H9 (cell line): ENCODE measurements around the gene NUP98. TPM values are rescaled to one million over a fixed set of nuclear protein-coding genes. Genes with fewer than 3 reads are reported as not detected.

Experiments used
- DNase-seq: peaks from one replicate; pipeline ENCODE4 v3.0.0-alpha.2; 2017
- H2AFZ ChIP-seq: one replicate; pipeline ENCODE4 v1.6.1; 2013; ENCODE audit warnings: mild to moderate bottlenecking, low read length, control low read depth, moderate library complexity
- H2AK5ac ChIP-seq: 2 replicates; pipeline ENCODE4 v1.6.1; 2013; ENCODE audit warnings: low read length, control low read depth, mixed read lengths; ENCODE audit not compliant: insufficient read length
- H2BK120ac ChIP-seq: one replicate; pipeline ENCODE4 v1.6.1; 2013; ENCODE audit warnings: low read depth, mild to moderate bottlenecking, low read length, control low read depth, inconsistent platforms; ENCODE audit not compliant: poor library complexity, severe bottlenecking
- H2BK12ac ChIP-seq: 2 replicates; pipeline ENCODE4 v1.6.1; 2013; ENCODE audit warnings: low read length, control low read depth, mixed read lengths, low read depth; ENCODE audit not compliant: insufficient read length
- H2BK15ac ChIP-seq: 2 replicates; pipeline ENCODE4 v1.6.1; 2013; ENCODE audit warnings: low read depth, low read length, control low read depth
- H2BK20ac ChIP-seq: one replicate; pipeline ENCODE4 v1.6.1; 2013; ENCODE audit warnings: low read depth, mild to moderate bottlenecking, low read length, control low read depth, inconsistent platforms; ENCODE audit not compliant: poor library complexity, severe bottlenecking
- H2BK5ac ChIP-seq: 2 replicates; pipeline ENCODE4 v1.6.1; 2013; ENCODE audit warnings: low read length, control low read depth, mixed read lengths; ENCODE audit not compliant: insufficient read length
- H3K14ac ChIP-seq: 2 replicates; pipeline ENCODE4 v1.6.1; 2013; ENCODE audit warnings: low read length, control low read depth; ENCODE audit not compliant: insufficient read depth
- H3K18ac ChIP-seq: 2 replicates; pipeline ENCODE4 v1.6.1; 2013; ENCODE audit warnings: low read depth, mild to moderate bottlenecking, mixed read lengths, low read length, control low read depth; ENCODE audit not compliant: insufficient read length
- H3K23ac ChIP-seq: 2 replicates; pipeline ENCODE4 v1.6.1; 2013; ENCODE audit warnings: low read length, control low read depth, mixed read lengths, low read depth; ENCODE audit not compliant: insufficient read length
- H3K23me2 ChIP-seq: 2 replicates; pipeline ENCODE4 v1.6.1; 2013; ENCODE audit warnings: low read depth, mild to moderate bottlenecking, mixed read lengths, low read length, control low read depth; ENCODE audit not compliant: insufficient read length, poor library complexity, severe bottlenecking
- H3K27ac ChIP-seq: 2 replicates; pipeline ENCODE4 v1.5.1; 2013; ENCODE audit warnings: low read length, control low read depth, mixed read lengths, low read depth; ENCODE audit not compliant: insufficient read length
- H3K27me3 ChIP-seq: 2 replicates; pipeline ENCODE4 v1.6.1; 2013; ENCODE audit warnings: low read length, control low read depth, inconsistent platforms; ENCODE audit not compliant: insufficient read depth
- H3K4ac ChIP-seq: 2 replicates; pipeline ENCODE4 v1.6.1; 2013; ENCODE audit warnings: low read depth, mild to moderate bottlenecking, control low read depth, inconsistent platforms, low read length, moderate library complexity
- H3K4me1 ChIP-seq: 2 replicates; pipeline ENCODE4 v1.6.1; 2013; ENCODE audit warnings: low read length, control low read depth, inconsistent platforms; ENCODE audit not compliant: insufficient read depth
- H3K4me2 ChIP-seq: 2 replicates; pipeline ENCODE4 v1.6.1; 2013; ENCODE audit warnings: low read length, control low read depth, mixed read lengths; ENCODE audit not compliant: insufficient read length, insufficient read depth
- H3K56ac ChIP-seq: 2 replicates; pipeline ENCODE4 v1.6.1; 2013; ENCODE audit warnings: low read depth, mild to moderate bottlenecking, mixed read lengths, low read length, control low read depth; ENCODE audit not compliant: insufficient read length
- H3K79me1 ChIP-seq: 2 replicates; pipeline ENCODE4 v1.6.1; 2013; ENCODE audit warnings: low read depth, mild to moderate bottlenecking, moderate library complexity, low read length, control low read depth, inconsistent platforms; ENCODE audit not compliant: insufficient read depth, poor library complexity, severe bottlenecking
- H3K79me2 ChIP-seq: 2 replicates; pipeline ENCODE4 v1.6.1; 2013; ENCODE audit warnings: low read length, control low read depth, inconsistent platforms; ENCODE audit not compliant: insufficient read depth
- H3K9ac ChIP-seq: 2 replicates; pipeline ENCODE4 v1.6.1; 2013; ENCODE audit warnings: low read length, control low read depth, mixed read lengths; ENCODE audit not compliant: insufficient read length; ENCODE audit errors: extremely low read depth
- H3K9me3 ChIP-seq: one replicate; pipeline ENCODE4 v1.6.1; 2013; ENCODE audit warnings: low read depth, low read length, inconsistent platforms; ENCODE audit not compliant: control insufficient read depth
- H3T11ph ChIP-seq: one replicate; pipeline ENCODE4 v1.6.1; 2013; ENCODE audit warnings: mild to moderate bottlenecking, low read length, control low read depth, inconsistent platforms
- H4K20me1 ChIP-seq: one replicate; pipeline ENCODE4 v1.6.1; 2013; ENCODE audit not compliant: control insufficient read depth, insufficient read length, insufficient read depth
- H4K5ac ChIP-seq: 2 replicates; pipeline ENCODE4 v1.6.1; 2013; ENCODE audit warnings: low read depth, mild to moderate bottlenecking, mixed read lengths, low read length, control low read depth; ENCODE audit not compliant: insufficient read length
- H4K8ac ChIP-seq: replicated peaks from 2 replicates; pipeline ENCODE4 v1.6.1; 2013; ENCODE audit warnings: low read length, control low read depth, mixed read lengths, low read depth; ENCODE audit not compliant: insufficient read length
- H4K91ac ChIP-seq: 2 replicates; pipeline ENCODE4 v1.6.1; 2013; ENCODE audit warnings: low read depth, mild to moderate bottlenecking, moderate library complexity, mixed read lengths, low read length, control low read depth; ENCODE audit not compliant: insufficient read length
- H3K27ac Mint-ChIP-seq, 3 experiments: 2 replicates in 2 of 3; 3 replicates in 1 of 3; pipeline ENCODE4 v1.8.0; 2020 to 2021; ENCODE audit warnings: mixed read lengths in 3 of 3, mild to moderate bottlenecking in 1 of 3, moderate library complexity in 1 of 3
- H3K27me3 Mint-ChIP-seq: 2 replicates; pipeline ENCODE4 v1.8.0; 2021; ENCODE audit warnings: low read depth, mild to moderate bottlenecking, moderate library complexity, mixed read lengths
- H3K36me3 Mint-ChIP-seq, 3 experiments: 2 replicates in 2 of 3; 3 replicates in 1 of 3; pipeline ENCODE4 v1.8.0; 2020 to 2021; ENCODE audit warnings: low read depth in 3 of 3, mixed read lengths in 3 of 3; ENCODE audit not compliant: insufficient read depth in 1 of 3
- H3K4me1 Mint-ChIP-seq, 2 experiments: 2 replicates each; pipeline ENCODE4 v1.8.0; 2020; ENCODE audit warnings: mixed read lengths in 2 of 2
- H3K4me3 Mint-ChIP-seq, 2 experiments: 2 replicates in 1 of 2; 3 replicates in 1 of 2; pipeline ENCODE4 v1.8.0; 2020 to 2021; ENCODE audit warnings: mild to moderate bottlenecking in 2 of 2, mixed read lengths in 2 of 2, moderate library complexity in 1 of 2
- H3K9me3 Mint-ChIP-seq, 2 experiments: 2 replicates in 1 of 2; 3 replicates in 1 of 2; pipeline ENCODE4 v1.8.0; 2020; ENCODE audit warnings: mild to moderate bottlenecking in 2 of 2, mixed read lengths in 2 of 2, moderate library complexity in 1 of 2
- WGBS: extraction: QIAGEN DNeasy Blood & Tissue Kit; methylation state at CpG from one replicate; pipeline ENCODE4 v1.1.7; 2013; ENCODE audit warnings: missing lambda C conversion rate, low lambda C conversion rate, mixed read lengths; ENCODE audit not compliant: insufficient read length; ENCODE audit errors: extremely low coverage; 5-methylcytosine and 5-hydroxymethylcytosine counted together
- total RNA-seq: library from RNA; stranded (reverse); gene quantifications from 2 replicates; pipeline ENCODE4 v1.2.1, GENCODE V29; 2021
- TF ChIP-seq, protein P1 (sequence below): fragments of 200-600 bp; sonication (generic); conservative IDR thresholded peaks from 3 replicates; pipeline ENCODE4 v1.8.0; 2021; ENCODE audit warnings: antibody characterized with exemption, mild to moderate bottlenecking

NUP98 gene
- total RNA-seq, 1 experiment from 2014 or later, result 105 TPM

DNA sequence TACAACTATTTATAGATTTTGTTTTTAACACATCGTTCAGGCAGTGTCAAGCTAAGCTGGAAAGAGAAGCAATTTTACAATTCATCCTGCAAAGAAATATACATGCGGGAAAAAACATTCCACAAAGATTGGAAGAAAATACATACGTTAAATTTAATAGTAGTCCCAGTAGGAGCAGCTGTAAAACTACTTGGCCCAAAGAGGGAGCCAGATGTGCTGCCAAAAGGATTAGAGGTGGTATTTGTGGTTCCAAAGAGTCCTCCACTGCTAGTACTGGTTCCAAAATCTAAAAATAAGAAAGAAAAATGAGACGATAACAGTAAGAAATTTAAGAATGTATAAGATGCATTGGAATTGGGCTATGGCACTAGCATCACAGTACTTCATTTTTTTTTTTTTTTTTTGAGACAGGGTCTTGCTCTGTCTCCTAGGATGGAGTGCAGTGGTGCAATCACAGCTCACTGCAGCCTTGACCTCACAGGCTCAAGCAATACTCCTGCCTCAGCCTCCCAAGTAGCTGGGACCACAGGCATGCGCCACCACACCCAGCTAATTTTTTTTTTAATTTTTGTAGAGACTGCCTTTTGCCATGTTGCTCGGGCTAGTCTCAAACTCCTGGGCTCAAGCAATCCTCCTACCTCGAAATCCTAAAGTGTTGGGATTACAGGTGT is 21.5 kb downstream of the NUP98 start:
- Histone ChIP-seq H3K4me1 (no peaks in the 10 kb centered on the region), H2AFZ (no peak overlapping the region), H3K79me2 (no peaks in the 10 kb centered on the region; the same call in 1 of the 2 replicates), H3K23me2 (no peaks in the 10 kb centered on the region), H2BK5ac (no peak overlapping the region), H3K79me1 (no peaks in the 10 kb centered on the region), H3K4ac (no peak overlapping the region), H3K27ac (no peak overlapping the region), H3K23ac (no peak overlapping the region), H4K5ac (no peak overlapping the region), H3K14ac (no peak overlapping the region), H2AK5ac (no peak overlapping the region), H2BK20ac (no peak overlapping the region), H3K4me2 (no peak overlapping the region), H4K8ac (no peak overlapping the region), H3K27me3 (no peaks in the 10 kb centered on the region), H2BK15ac (no peak overlapping the region), H3K9me3 (no peaks in the 10 kb centered on the region), H2BK120ac (no peak overlapping the region), H4K20me1 (no peaks in the 10 kb centered on the region), H3K56ac (no peak overlapping the region), H3K9ac (no peak overlapping the region), H4K91ac (no peak overlapping the region), H3T11ph (no peak overlapping the region), H3K18ac (no peak overlapping the region), H2BK12ac (no peak overlapping the region)
- peaks cover 59 to 88% (median 76%) of the 10 kb centered on the region in 3 experiments for H3K36me3 Mint-ChIP-seq
- no peaks in the 10 kb centered on the region for H3K27me3 Mint-ChIP-seq
- no peaks in the 10 kb centered on the region for H3K9me3 Mint-ChIP-seq
- H3K27ac Mint-ChIP-seq, result no peak overlapping the region
- TF ChIP-seq, protein P1, sequence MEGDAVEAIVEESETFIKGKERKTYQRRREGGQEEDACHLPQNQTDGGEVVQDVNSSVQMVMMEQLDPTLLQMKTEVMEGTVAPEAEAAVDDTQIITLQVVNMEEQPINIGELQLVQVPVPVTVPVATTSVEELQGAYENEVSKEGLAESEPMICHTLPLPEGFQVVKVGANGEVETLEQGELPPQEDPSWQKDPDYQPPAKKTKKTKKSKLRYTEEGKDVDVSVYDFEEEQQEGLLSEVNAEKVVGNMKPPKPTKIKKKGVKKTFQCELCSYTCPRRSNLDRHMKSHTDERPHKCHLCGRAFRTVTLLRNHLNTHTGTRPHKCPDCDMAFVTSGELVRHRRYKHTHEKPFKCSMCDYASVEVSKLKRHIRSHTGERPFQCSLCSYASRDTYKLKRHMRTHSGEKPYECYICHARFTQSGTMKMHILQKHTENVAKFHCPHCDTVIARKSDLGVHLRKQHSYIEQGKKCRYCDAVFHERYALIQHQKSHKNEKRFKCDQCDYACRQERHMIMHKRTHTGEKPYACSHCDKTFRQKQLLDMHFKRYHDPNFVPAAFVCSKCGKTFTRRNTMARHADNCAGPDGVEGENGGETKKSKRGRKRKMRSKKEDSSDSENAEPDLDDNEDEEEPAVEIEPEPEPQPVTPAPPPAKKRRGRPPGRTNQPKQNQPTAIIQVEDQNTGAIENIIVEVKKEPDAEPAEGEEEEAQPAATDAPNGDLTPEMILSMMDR, result 0 out of 3 replicates have a peak, but pooled peaks have one; percentile 24
- no CpG with 5 or more reads among the region's 7 CpGs for WGBS
- no peak overlapping the region for H3K4me3 Mint-ChIP-seq
- H3K4me1 Mint-ChIP-seq, result no peaks in the 10 kb centered on the region
- no peak for DNase-seq
